B cell (primary cell): Measurements from ENCODE around the gene TRABD2B. TPM values are rescaled to one million over a fixed set of nuclear protein-coding genes. Genes with fewer than 3 reads are reported as not detected.

ENCODE experiments used
- ATAC-seq: fragments of 200-7000 bp; cut with Tn5 transposase; one replicate; pipeline ENCODE4 v1.10.0; 2021; ENCODE audit warnings: low read depth, mild to moderate bottlenecking, moderate number of reproducible peaks, moderate library complexity
- CTCF ChIA-PET: fragments of 350-600 bp; sonication (Branson Sonifier 250); formaldehyde crosslinking; loops from one replicate; lab custom pipeline; 2021; ENCODE audit warnings: antibody characterized with exemption, inconsistent platforms; lab: Charles Lee
- POLR2A ChIA-PET: fragments of 350-600 bp; sonication (Branson Sonifier 250); formaldehyde crosslinking; loops from one replicate; lab custom pipeline; 2021; ENCODE audit warnings: antibody characterized with exemption; lab: Charles Lee
- DNase-seq: peaks from one replicate; pipeline ENCODE4 v3.0.0; 2013
- H2AFZ ChIP-seq: 2 replicates; pipeline ENCODE4 v1.6.1; 2012; ENCODE audit warnings: mild to moderate bottlenecking, low read depth, low read length; ENCODE audit not compliant: insufficient read depth, poor library complexity, severe bottlenecking
- H3K27ac ChIP-seq, 2 donors: 1 replicate in 1 of 2; 2 replicates in 1 of 2; pipeline ENCODE4 v1.5.1; 2012 to 2013; ENCODE audit warnings: low read length in 2 of 2, mild to moderate bottlenecking in 2 of 2, moderate library complexity in 1 of 2
- H3K27me3 ChIP-seq, 4 experiments: fragments of 200-600 bp in 1 of 4; sonication (generic) in 1 of 4; replicated peaks in 1 of 4; 1 replicate in 2 of 4; 2 replicates in 2 of 4; pipeline versions ENCODE4 v1.6.1 to v1.7.0; 2013 to 2016; ENCODE audit warnings: low read length in 3 of 4, mild to moderate bottlenecking in 2 of 4, mixed read lengths in 1 of 4, moderate library complexity in 1 of 4; ENCODE audit not compliant: insufficient read depth in 4 of 4, control insufficient read depth in 3 of 4; ENCODE audit errors: control extremely low read depth in 1 of 4
- H3K36me3 ChIP-seq, 2 experiments: replicated peaks in 1 of 2; 1 replicate in 1 of 2; 2 replicates in 1 of 2; pipeline versions ENCODE4 v1.6.1 to v1.7.1; 2013; ENCODE audit warnings: low read length in 1 of 2; ENCODE audit not compliant: insufficient read depth in 2 of 2, control insufficient read depth in 1 of 2; ENCODE audit errors: control extremely low read depth in 1 of 2, extremely low read depth in 1 of 2
- H3K4me1 ChIP-seq, 2 donors: fragments of 200-600 bp in 1 of 2; sonication (generic) in 1 of 2; 1 replicate in 1 of 2; 2 replicates in 1 of 2; pipeline versions ENCODE4 v1.5.1 to v1.6.1; 2013 to 2017; ENCODE audit warnings: low read length in 2 of 2; ENCODE audit not compliant: control insufficient read depth in 2 of 2, insufficient read depth in 2 of 2
- H3K4me2 ChIP-seq: replicated peaks from 2 replicates; pipeline ENCODE3; 2012; ENCODE audit warnings: mild to moderate bottlenecking, low read depth, low read length; ENCODE audit not compliant: poor library complexity, severe bottlenecking
- H3K4me3 ChIP-seq, 5 experiments: fragments of 200-600 bp in 1 of 5; sonication (generic) in 1 of 5; 1 replicate in 3 of 5; 2 replicates in 2 of 5; pipeline versions ENCODE4 v1.5.1 to v1.7.0; 2011 to 2016; ENCODE audit warnings: low read length in 4 of 5, mild to moderate bottlenecking in 4 of 5, low read depth in 2 of 5, control low read depth in 1 of 5, moderate library complexity in 1 of 5; ENCODE audit not compliant: insufficient read depth in 1 of 5; ENCODE audit errors: control extremely low read depth in 1 of 5, extremely low read depth in 1 of 5
- H3K79me2 ChIP-seq: fragments of 200-600 bp; sonication (generic); one replicate; pipeline ENCODE4 v1.6.0; 2016; ENCODE audit warnings: low read length; ENCODE audit not compliant: control insufficient read depth, insufficient read depth
- H3K9ac ChIP-seq: fragments of 200-600 bp; sonication (generic); 2 replicates; pipeline ENCODE4 v1.6.1; 2017; ENCODE audit warnings: mild to moderate bottlenecking, low read length, moderate library complexity
- H3K9me3 ChIP-seq, 3 donors: one replicate each; pipeline versions ENCODE4 v1.6.1 to v1.7.1; 2013; ENCODE audit warnings: low read length in 2 of 3; ENCODE audit not compliant: control insufficient read depth in 2 of 3, insufficient read depth in 1 of 3; ENCODE audit errors: control extremely low read depth in 1 of 3
- H4K20me1 ChIP-seq: 2 replicates; pipeline ENCODE4 v1.6.0; 2012; ENCODE audit warnings: mild to moderate bottlenecking, low read length; ENCODE audit not compliant: insufficient read depth, control insufficient read depth, poor library complexity, severe bottlenecking
- H3K27ac Mint-ChIP-seq: one replicate; pipeline ENCODE4 v1.8.0; 2021; ENCODE audit warnings: mixed read lengths
- H3K27me3 Mint-ChIP-seq: one replicate; pipeline ENCODE4 v1.8.0; 2021; ENCODE audit warnings: mixed read lengths
- H3K4me1 Mint-ChIP-seq: one replicate; pipeline ENCODE4 v1.8.0; 2021; ENCODE audit warnings: mixed read lengths
- H3K4me3 Mint-ChIP-seq: one replicate; pipeline ENCODE4 v1.8.0; 2021; ENCODE audit warnings: mixed read lengths
- H3K9me3 Mint-ChIP-seq: one replicate; pipeline ENCODE4 v1.8.0; 2022; ENCODE audit warnings: mixed read lengths; ENCODE audit not compliant: insufficient read depth
- EZH2 ChIP-seq: IDR thresholded peaks from 2 replicates; pipeline ENCODE4 v1.6.1; 2012; ENCODE audit warnings: borderline replicate concordance, low read depth, mild to moderate bottlenecking, moderate library complexity, low read length; ENCODE audit not compliant: insufficient read depth, poor library complexity, severe bottlenecking
- WGBS: methylation state at CpG from one replicate; pipeline ENCODE4 v1.1.5; 2013; ENCODE audit warnings: missing lambda C conversion rate; ENCODE audit not compliant: insufficient coverage; 5-methylcytosine and 5-hydroxymethylcytosine counted together
- intact Hi-C: fragments of 100-400 bp; cut with micrococcal nuclease; formaldehyde crosslinking; loops from one replicate; pipeline ENCODE4 v1.10.0; 2022
- polyA plus RNA-seq: library from polyadenylated mRNA; depleted of rRNA; stranded (reverse); fragments of >200 nt; gene quantifications from 2 replicates; pipeline ENCODE4 v1.2.3, GENCODE V29; 2012
- total RNA-seq, 2 donors: library from RNA; stranded (reverse); fragments of 120-200 nt in 1 of 2; gene quantifications; 1 replicate in 1 of 2; 2 replicates in 1 of 2; pipeline versions ENCODE4 v1.2.3 to v1.2.4, GENCODE V29; 2013 to 2022
- TF ChIP-seq, protein P1 (sequence below): fragments of 200-600 bp; IDR thresholded peaks from one replicate; pipeline ENCODE4 v1.8.0; 2022; ENCODE audit warnings: antibody characterized with exemption, mild to moderate bottlenecking

TRABD2B gene
- total and polyA plus RNA-seq, 2 donors (not counting 1 experiment from before 2014, with no cell fraction given), result not detected

DNA sequence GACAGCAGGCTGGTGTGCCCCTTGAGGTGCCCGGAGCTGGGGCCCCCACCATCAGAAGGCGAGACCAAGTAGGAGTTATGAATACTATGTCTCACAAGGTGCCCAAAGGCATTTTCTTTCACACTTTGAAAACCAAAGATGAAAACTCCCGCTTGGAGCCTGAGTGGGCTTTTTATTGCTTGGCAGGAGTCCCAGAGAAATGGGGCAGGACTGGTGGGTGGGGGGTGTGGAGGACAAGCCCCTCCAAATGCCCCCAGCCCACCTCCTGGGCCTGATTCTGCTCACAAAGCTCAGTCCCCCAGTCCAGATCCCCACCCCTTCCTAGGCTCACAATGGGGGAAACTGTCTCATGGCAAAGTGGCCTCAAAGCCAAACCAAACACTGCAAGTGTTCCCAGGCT, 227.9 kb downstream of the TRABD2B start:
- Histone ChIP-seq H3K79me2 (no peaks in the 10 kb centered on the region), H3K27me3 (peaks cover 0 to 3% (median 0%) of the 10 kb centered on the region in 4 experiments), H3K4me3 (no peak overlapping the region), H3K9ac (no peak overlapping the region), H2AFZ (no peak overlapping the region), H3K27ac (no peak overlapping the region), H3K9me3 (peaks cover 0 to 3% (median 0%) of the 10 kb centered on the region in 3 donors), H3K4me1 (no peaks in the 10 kb centered on the region), H3K4me2 (no peak overlapping the region), H3K36me3 (no peaks in the 10 kb centered on the region), H4K20me1 (no peaks in the 10 kb centered on the region)
- no peak overlapping the region for H3K4me3 Mint-ChIP-seq
- TF ChIP-seq, protein P1, sequence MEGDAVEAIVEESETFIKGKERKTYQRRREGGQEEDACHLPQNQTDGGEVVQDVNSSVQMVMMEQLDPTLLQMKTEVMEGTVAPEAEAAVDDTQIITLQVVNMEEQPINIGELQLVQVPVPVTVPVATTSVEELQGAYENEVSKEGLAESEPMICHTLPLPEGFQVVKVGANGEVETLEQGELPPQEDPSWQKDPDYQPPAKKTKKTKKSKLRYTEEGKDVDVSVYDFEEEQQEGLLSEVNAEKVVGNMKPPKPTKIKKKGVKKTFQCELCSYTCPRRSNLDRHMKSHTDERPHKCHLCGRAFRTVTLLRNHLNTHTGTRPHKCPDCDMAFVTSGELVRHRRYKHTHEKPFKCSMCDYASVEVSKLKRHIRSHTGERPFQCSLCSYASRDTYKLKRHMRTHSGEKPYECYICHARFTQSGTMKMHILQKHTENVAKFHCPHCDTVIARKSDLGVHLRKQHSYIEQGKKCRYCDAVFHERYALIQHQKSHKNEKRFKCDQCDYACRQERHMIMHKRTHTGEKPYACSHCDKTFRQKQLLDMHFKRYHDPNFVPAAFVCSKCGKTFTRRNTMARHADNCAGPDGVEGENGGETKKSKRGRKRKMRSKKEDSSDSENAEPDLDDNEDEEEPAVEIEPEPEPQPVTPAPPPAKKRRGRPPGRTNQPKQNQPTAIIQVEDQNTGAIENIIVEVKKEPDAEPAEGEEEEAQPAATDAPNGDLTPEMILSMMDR, result no peak
- no peak for ATAC-seq
- ChIA-PET CTCF (no interaction called here), POLR2A (no interaction called here)
- H3K9me3 Mint-ChIP-seq, result no peaks in the 10 kb centered on the region
- DNase-seq, result no peak
- H3K27ac Mint-ChIP-seq, result no peak overlapping the region
- intact Hi-C loops, result no loop called here
- WGBS, result no CpG with 5 or more reads among the region's 3 CpGs
- peaks cover 3% of the 10 kb centered on the region for H3K27me3 Mint-ChIP-seq
- H3K4me1 Mint-ChIP-seq, result no peaks in the 10 kb centered on the region

DNA sequence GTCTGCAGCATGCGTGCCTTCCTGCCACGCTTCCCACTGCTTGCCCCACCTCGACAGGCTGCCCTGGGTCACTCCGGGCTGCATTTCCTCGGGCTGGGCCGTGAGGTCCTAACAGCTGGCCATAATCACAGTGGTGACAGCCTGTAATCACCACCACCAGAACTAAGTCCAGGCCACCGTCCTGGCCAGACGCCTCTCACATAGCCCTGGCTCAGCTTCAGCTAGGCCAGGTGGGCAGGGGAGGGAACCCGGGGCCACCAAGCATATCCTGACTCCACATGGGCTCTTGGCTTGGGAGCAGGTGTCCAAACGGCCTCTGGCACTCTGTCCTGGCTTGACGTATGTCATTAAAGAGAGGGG, 229.5 kb downstream of the TRABD2B start:
- no peak overlapping the region for H3K4me3 Mint-ChIP-seq
- no peaks in the 10 kb centered on the region for H3K36me3 ChIP-seq
- no peak overlapping the region for H2AFZ ChIP-seq
- H3K27me3 ChIP-seq, result peaks cover 0 to 3% (median 0%) of the 10 kb centered on the region in 4 experiments
- no peak for TF ChIP-seq EZH2
- TF ChIP-seq, protein P1, result no peak
- no peak overlapping the region for H3K27ac Mint-ChIP-seq
- no peak overlapping the region for H3K9ac ChIP-seq
- no peak overlapping the region for H3K27ac ChIP-seq
- no peak for DNase-seq
- H3K4me1 Mint-ChIP-seq, result no peaks in the 10 kb centered on the region
- 84% methylated on average over 9 of the region's 11 CpGs for WGBS
- H3K9me3 Mint-ChIP-seq, result no peaks in the 10 kb centered on the region
- H3K4me3 ChIP-seq, result no peak overlapping the region
- ATAC-seq, result no peak
- ChIA-PET POLR2A (no interaction called here), CTCF (no interaction called here)
- no peak overlapping the region for H3K4me2 ChIP-seq
- no peaks in the 10 kb centered on the region for H4K20me1 ChIP-seq
- intact Hi-C loops, result no loop called here
- H3K9me3 ChIP-seq, result no peaks in the 10 kb centered on the region
- no peaks in the 10 kb centered on the region for H3K79me2 ChIP-seq
- H3K27me3 Mint-ChIP-seq, result peaks cover 3% of the 10 kb centered on the region
- no peaks in the 10 kb centered on the region for H3K4me1 ChIP-seq
